SK-N-SH treated with all-trans-retinoic acid at 6 μM for 48 hours (cell line): ENCODE measurements around the gene EPHA6.

Source experiments
- ARNTL ChIP-seq: fragments of 450-650 bp; formaldehyde crosslinking; IDR thresholded peaks from 2 replicates; pipeline ENCODE4 v1.5.0; 2020; ENCODE audit warnings: low read depth, mild to moderate bottlenecking, moderate library complexity, borderline replicate concordance
- ESRRG ChIP-seq: fragments of 250-450 bp; sonication (Bioruptor Pico); IDR thresholded peaks from 2 replicates; pipeline ENCODE4 v1.6.1; 2021; ENCODE audit warnings: mild to moderate bottlenecking
- GLIS3 ChIP-seq: fragments of 250-450 bp; sonication (Bioruptor Pico); IDR thresholded peaks from 2 replicates; pipeline ENCODE4 v1.5.0; 2020; ENCODE audit warnings: mild to moderate bottlenecking, moderate library complexity
- ISL1 ChIP-seq: fragments of 250-450 bp; sonication (Bioruptor Pico); IDR thresholded peaks from 2 replicates; pipeline ENCODE4 v2.1.2; 2022; ENCODE audit warnings: mild to moderate bottlenecking, moderate library complexity
- OSR1 ChIP-seq: fragments of 250-450 bp; sonication (Bioruptor Pico); IDR thresholded peaks from 2 replicates; pipeline ENCODE4 v1.8.0; 2022; ENCODE audit warnings: moderate library complexity, mild to moderate bottlenecking, inconsistent platforms
- PATZ1 ChIP-seq: fragments of 250-450 bp; sonication (Bioruptor Pico); IDR thresholded peaks from 2 replicates; pipeline ENCODE4 v1.8.0; 2020; ENCODE audit warnings: mild to moderate bottlenecking, moderate library complexity, borderline replicate concordance
- PPARA ChIP-seq: fragments of 250-450 bp; sonication (Bioruptor Pico); IDR thresholded peaks from 2 replicates; pipeline ENCODE4 v1.5.0; 2020; ENCODE audit warnings: mild to moderate bottlenecking, borderline replicate concordance
- SNAI2 ChIP-seq: fragments of 250-450 bp; sonication (Bioruptor Pico); IDR thresholded peaks from 2 replicates; pipeline ENCODE4 v1.5.0; 2020; ENCODE audit warnings: mild to moderate bottlenecking, moderate library complexity
- TSHZ2 ChIP-seq: fragments of 250-450 bp; sonication (Bioruptor Pico); IDR thresholded peaks from 2 replicates; pipeline ENCODE4 v1.5.0; 2020; ENCODE audit warnings: mild to moderate bottlenecking, moderate library complexity
- ZFP3 ChIP-seq: fragments of 250-450 bp; sonication (Bioruptor Pico); IDR thresholded peaks from 2 replicates; pipeline ENCODE4 v1.5.0; 2020; ENCODE audit warnings: mild to moderate bottlenecking, moderate library complexity
- ZNF565 ChIP-seq: fragments of 450-650 bp; formaldehyde crosslinking; conservative IDR thresholded peaks from 2 replicates; pipeline ENCODE4 v1.5.0; 2020; ENCODE audit warnings: low read depth, mild to moderate bottlenecking, moderate library complexity
- ZNF70 ChIP-seq: fragments of 450-650 bp; formaldehyde crosslinking; IDR thresholded peaks from 2 replicates; pipeline ENCODE4 v1.5.0; 2020; ENCODE audit warnings: mild to moderate bottlenecking, moderate library complexity
- ZNF8 ChIP-seq: fragments of 450-650 bp; formaldehyde crosslinking; IDR thresholded peaks from 2 replicates; pipeline ENCODE4 v1.5.0; 2020; ENCODE audit warnings: mild to moderate bottlenecking, moderate library complexity
- TF ChIP-seq, protein P1 (sequence below): fragments of 250-450 bp; sonication (Bioruptor Pico); IDR thresholded peaks from 2 replicates; pipeline ENCODE4 v1.5.1; 2020; ENCODE audit warnings: low read depth, mild to moderate bottlenecking, moderate library complexity

DNA sequence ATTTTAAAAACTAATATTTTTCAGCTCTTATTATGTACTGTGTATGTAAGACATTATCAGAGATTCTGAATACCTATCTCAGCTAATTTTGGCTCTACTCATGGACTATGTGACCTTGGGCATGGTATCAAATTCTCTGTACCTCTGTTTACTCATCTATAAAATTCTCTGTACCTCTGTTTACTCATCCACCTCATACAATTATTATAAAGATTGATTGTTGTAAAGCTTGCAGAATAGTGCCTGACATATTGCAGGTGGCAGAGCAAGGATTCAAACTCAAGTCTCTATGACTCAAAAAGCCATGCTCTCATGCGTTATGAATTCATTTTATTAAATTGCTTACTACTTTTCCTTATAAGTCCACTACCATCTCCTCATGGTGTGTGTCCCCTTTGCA, 798.2 kb downstream of the EPHA6 start:
- TF ChIP-seq ISL1 (CRISPR knock-in tag) (no peak), TSHZ2 (no peak), ESRRG (CRISPR knock-in tag) (no peak), GLIS3 (CRISPR knock-in tag) (no peak), PATZ1 (CRISPR knock-in tag) (no peak), OSR1 (CRISPR knock-in tag) (no peak), ZFP3 (CRISPR knock-in tag) (no peak), ZNF565 (no peak), ZNF8 (CRISPR knock-in tag) (no peak), PPARA (CRISPR knock-in tag) (no peak), ZNF70 (CRISPR knock-in tag) (no peak), SNAI2 (CRISPR knock-in tag) (no peak), ARNTL (no peak)
- TF ChIP-seq, protein P1, sequence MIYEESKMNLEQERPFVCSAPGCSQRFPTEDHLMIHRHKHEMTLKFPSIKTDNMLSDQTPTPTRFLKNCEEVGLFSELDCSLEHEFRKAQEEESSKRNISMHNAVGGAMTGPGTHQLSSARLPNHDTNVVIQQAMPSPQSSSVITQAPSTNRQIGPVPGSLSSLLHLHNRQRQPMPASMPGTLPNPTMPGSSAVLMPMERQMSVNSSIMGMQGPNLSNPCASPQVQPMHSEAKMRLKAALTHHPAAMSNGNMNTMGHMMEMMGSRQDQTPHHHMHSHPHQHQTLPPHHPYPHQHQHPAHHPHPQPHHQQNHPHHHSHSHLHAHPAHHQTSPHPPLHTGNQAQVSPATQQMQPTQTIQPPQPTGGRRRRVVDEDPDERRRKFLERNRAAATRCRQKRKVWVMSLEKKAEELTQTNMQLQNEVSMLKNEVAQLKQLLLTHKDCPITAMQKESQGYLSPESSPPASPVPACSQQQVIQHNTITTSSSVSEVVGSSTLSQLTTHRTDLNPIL = no peak
